GM21576 (cell line): Measurements from ENCODE around the gene NBR1.
"Not testable (repeated sequence)": the region's sequence is repeated elsewhere in the genome, so short reads cannot be mapped to it uniquely, and the experiment has no call there.

Experiments used
- ATAC-seq: cut with Tn5 transposase; IDR thresholded peaks from one replicate; pipeline ENCODE4 v1.9.1; 2021; ENCODE audit warnings: mild to moderate bottlenecking, moderate library complexity; ENCODE audit not compliant: unreplicated experiment

NBR1 gene

GRCh38 chr17:43212641-43213490 lies 41.9 kb downstream of the NBR1 start:
- ATAC-seq = no peak

- no peak for ATAC-seq
These were observed 42.5 kb downstream of the NBR1 start for GRCh38 chr17:43213545-43213944.

DNA sequence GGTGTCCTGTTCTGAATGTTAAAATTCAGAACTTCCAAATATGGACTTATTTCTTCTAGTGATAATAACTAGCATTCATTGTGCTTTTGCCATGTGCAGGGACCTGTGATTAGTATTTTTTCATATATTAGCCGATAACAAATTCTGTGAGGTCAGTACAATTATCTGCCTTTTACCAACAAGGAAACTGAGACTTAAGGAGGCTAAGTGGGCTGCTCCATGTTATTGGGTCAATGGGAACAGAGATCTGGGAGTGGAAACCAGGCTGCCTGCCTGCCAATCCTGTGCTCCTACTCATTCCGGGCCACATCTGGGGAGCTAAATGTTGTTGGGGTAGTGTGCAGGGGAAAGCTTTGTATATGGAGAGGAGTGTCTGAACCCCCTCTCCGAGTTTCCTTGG lies 44.3 kb downstream of the NBR1 start:
- ATAC-seq = no peak

- ATAC-seq = no peak
These were observed 45.4 kb downstream of the NBR1 start for GRCh38 chr17:43216369-43216761.

GRCh38 chr17:43216762-43217613 lies 46.0 kb downstream of the NBR1 start:
- no peak for ATAC-seq

GRCh38 chr17:43217614-43218087 lies 46.6 kb downstream of the NBR1 start:
- ATAC-seq = no peak

GRCh38 chr17:43219001-43219400 lies 48.0 kb downstream of the NBR1 start:
- no peak for ATAC-seq

DNA sequence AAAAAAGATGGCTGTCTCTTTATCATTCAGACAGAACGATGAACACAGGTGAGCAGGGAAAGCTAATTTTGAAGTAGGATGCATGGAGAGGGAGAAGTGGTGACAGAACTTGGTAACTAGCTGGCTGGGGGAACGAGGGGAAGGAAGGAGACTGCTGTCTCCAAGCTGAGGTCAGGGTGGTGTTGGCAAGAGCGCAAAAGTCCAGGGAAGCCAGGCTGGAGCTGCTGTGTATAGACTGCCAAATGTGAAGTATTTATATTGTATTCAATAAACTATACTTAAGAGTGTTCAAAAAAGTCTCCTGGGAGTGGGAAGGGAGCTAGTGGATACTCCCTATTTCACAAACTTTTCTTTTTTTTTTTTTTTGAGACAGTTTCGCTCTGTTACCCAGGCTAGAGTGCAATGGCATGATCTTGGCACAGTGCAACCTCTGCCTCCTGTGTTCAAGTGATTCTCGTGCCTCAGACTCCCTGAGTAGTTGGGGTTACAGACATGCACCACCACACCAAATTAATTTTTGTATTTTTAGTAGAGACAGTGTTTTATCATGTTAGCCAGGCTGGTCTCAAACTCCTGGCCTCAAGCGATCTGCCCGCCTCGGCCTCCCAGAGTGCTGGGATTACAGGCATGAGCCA lies 48.8 kb downstream of the NBR1 start:
- ATAC-seq = no peak

DNA sequence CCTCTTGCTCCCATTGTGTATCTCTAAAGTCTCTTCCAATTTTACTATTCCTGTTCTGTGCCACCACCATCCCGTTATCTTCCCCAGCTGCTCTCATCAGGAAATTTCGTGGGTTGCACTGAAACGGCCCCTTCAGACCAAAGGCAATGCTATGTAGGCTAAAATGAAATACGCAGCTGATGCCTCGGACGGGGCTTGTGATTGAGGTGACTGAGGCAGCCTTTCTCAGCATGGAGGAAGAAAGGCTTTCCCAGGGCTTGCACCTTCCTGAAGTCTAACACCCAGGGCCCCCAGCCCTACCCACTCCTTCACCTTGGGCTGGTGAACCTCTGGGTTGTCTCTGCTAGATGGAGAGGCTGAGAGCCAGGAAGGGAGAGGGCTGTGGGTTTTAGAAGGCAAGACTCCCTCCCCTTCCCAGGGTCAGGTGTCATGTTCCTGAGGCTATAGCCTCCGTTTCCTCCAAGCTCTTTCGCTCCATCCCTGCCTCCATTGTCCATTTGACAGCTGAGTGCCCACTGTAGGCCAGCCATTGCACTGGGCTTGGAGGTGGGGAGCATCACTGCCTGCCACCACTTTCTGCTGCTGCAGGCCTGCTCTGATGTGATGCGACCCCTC lies 49.6 kb downstream of the NBR1 start:
- no peak for ATAC-seq

DNA sequence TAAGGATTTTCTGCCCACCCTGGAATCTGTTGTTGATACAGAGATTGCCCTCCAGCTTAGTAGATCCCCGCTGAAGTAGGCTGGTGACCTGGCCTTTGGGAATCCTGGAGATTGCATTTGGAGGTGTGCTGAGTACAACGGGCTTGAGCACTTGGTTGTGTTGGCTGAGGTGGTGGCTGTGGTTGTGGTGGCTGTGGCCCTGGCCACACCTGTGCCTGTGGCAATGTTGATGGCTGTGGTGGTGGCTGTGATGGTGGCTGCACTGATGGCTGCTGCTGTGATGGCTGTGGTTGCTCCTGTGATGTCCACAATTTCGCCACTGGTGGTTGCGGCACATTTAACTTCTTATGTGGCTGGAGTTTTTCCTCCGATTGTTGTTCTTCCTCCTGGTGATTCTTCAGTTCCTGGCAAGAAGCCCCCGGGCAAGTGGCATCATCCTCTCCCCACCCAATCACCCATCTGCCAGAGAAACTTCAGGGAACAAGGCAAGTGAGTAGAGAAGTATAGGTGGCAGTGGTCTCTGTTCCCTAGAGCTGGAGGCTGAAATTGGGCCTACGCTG lies 53.2 kb downstream of the NBR1 start:
- ATAC-seq = no peak

DNA sequence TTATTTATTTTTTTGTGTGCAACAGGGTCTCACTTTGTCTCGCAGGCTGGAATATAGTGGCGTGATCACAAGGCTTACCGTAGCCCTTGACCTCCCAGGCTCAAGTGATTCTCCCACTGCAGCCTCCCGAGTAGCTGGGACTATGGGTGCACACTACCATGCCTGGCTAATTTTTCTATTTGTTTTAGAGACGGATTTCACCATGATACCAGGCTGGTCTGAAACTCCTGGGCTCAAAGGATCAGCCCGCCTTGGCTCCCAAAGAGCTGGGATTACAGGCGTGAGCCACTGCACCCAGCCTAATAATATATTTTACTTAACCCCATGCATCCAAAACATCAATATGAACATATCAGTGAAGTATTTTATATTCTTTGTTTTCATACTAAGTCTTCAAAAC lies 55.4 kb downstream of the NBR1 start:
- ATAC-seq = no peak

- not testable (repeated sequence) for ATAC-seq
These were observed 57.2 kb downstream of the NBR1 start, which contains the start of gene CCDC200 for GRCh38 chr17:43228020-43228782. CCDC200 (minus strand) TSS chr17:43228623; CDS start chr17:43228554, 69 bp downstream.

DNA sequence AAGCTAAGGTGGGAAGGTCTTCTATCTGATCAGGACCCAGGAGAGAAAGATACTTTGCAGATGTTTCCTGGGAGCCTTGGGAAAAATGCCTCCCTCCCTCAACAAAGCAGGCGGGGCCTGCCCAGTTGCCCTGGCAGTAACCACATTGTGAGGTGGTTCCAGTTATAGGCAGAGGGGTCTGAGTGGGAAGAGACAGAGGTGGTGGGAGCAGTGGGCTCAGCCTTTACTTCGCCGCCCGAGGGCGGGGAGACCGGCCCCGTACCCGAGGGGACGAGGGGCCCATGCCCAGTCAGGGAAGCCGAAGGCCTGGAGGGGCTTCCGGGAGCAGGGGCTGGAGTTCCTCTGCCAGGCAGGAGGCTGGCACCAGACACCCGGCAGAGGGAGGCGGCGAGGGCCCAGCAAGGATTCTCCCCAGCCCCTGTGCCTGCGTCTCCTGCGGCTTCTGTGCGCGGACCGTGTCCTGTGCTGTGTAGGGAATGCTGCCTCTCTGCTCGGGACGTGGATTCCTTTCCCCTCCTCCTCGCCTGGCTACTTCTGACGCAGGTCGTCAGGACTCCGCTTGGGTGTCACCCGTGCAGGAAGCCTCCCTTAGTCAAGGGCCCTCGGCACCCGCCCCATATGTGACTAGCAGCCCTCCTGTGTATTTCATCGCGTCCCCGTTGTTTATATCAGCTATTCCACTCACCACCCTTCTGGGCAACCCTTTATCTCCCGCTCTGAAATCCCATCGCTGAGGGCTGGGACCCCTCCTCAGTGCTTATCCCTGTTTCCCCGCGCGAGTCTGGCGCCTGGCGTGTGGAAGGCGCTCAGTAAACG lies 60.4 kb downstream of the NBR1 start:
- not testable (repeated sequence) for ATAC-seq

DNA sequence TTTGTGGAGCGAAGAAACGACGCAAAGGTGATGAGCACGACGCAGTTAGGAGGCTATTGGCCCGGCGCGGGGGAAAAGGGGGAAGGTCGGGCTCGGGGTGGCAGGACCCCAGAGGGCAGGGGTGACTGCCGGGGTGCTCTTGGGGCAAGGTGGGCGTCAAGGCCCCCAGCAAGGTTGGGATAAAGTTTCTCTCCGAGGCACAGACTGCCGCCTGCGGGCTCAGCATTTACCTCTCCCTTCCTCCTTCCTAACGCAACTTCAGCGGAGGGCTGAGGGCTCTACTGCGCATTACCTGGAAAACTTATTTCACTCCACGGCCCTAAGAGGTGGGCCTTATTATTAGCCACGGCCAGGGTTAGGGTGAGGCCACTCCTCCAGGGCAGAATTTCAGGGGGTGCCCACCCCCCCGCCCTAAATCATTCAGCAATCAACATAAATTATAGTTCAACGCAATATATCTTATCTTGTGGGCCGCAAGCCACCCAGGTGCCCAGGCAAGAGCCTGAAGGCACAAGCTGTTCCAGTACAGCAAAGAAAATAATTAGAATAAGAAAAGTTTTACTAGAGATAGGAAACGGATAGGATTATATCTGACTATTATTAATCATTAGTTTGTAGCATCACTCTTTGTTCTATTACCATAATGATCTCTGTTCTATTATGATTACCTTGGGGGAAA lies 61.1 kb downstream of the NBR1 start:
- not testable (repeated sequence) for ATAC-seq

DNA sequence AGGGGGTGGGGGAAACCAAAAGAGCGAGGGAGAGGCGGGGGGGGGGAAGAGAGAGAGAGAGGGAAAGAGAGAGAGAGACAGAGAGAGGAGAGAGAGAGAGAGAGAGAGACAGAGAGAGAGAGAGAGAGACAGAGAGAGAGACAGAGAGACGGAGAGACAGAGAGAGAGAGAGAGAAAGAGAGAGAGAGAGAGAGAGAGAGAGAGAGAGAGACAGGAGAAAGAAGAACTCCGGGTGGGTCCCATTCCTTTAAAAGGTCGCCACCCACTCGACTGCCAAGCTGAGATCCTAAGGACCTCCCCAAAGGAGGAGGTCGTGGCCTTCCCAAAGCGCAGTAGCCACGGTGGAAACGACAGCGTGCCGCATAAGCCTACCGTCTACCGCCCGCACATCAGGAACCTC lies 62.2 kb downstream of the NBR1 start:
- not testable (repeated sequence) for ATAC-seq

DNA sequence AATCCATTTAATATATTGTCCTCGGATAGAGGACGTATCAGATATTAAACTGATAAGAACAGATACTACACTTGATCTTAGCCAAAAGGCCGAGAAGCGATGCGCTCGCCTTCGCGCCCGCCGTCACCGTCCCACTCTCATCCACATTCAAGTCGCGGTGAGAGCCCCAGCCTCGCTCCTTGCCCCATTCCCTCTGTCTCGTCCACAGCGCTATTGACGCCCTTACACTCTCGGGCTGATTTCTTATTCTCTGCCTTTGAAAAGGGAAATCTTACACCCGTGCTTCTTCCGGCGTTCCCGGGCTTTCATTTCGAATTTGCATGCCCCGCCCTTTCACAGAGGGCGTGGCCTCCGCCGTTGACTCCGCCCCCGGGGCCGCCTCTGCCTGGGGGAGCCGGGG lies 62.9 kb downstream of the NBR1 start, which contains the start of gene RNU2-1:
RNU2-1 (minus strand) TSS at position 101 of the 400 bp plus-strand sequence.
- not testable (repeated sequence) for ATAC-seq

GRCh38 chr17:43239597-43239996 lies 68.6 kb downstream of the NBR1 start:
- not testable (repeated sequence) for ATAC-seq
